Small intestine (tissue), 7 donors: ENCODE measurements around the gene OR2T10. TPM values are rescaled to one million over a fixed set of nuclear protein-coding genes. Genes with fewer than 3 reads are reported as not detected.

Experiments used
- DNase-seq, 2 donors: peaks; one replicate each; pipeline versions ENCODE4 v3.0.0 to v3.0.0-alpha.2; 2013
- FAIRE-seq: peaks from 2 replicates; lab custom pipeline; 2012; peaks lifted over from hg19 to GRCh38; lab: Jason Lieb, UNC
- H3K27ac ChIP-seq, 3 donors: one replicate each; pipeline ENCODE4 v1.5.1; 2013; ENCODE audit warnings: low read length in 2 of 3, mild to moderate bottlenecking in 2 of 3, control low read depth in 1 of 3, inconsistent platforms in 1 of 3, low read depth in 1 of 3, moderate library complexity in 1 of 3
- H3K27me3 ChIP-seq, 3 donors: one replicate each; pipeline ENCODE4 v1.6.1; 2013; ENCODE audit warnings: low read length in 3 of 3, inconsistent platforms in 1 of 3; ENCODE audit not compliant: control insufficient read depth in 3 of 3, insufficient read depth in 3 of 3
- H3K36me3 ChIP-seq, 3 donors: one replicate each; pipeline ENCODE4 v1.6.1; 2013; ENCODE audit warnings: low read length in 3 of 3, inconsistent platforms in 1 of 3, low read depth in 1 of 3, mild to moderate bottlenecking in 1 of 3, moderate library complexity in 1 of 3; ENCODE audit not compliant: control insufficient read depth in 3 of 3, insufficient read depth in 2 of 3
- H3K4me1 ChIP-seq, 3 donors: one replicate each; pipeline ENCODE4 v1.6.1; 2013; ENCODE audit warnings: low read length in 2 of 3, inconsistent platforms in 1 of 3, low read depth in 1 of 3, mild to moderate bottlenecking in 1 of 3, moderate library complexity in 1 of 3; ENCODE audit not compliant: control insufficient read depth in 3 of 3, insufficient read depth in 2 of 3
- H3K4me3 ChIP-seq, 3 donors: one replicate each; pipeline ENCODE4 v1.5.1; 2013; ENCODE audit warnings: low read length in 3 of 3, control low read depth in 1 of 3, inconsistent platforms in 1 of 3, low read depth in 1 of 3, mild to moderate bottlenecking in 1 of 3, moderate library complexity in 1 of 3
- H3K9me3 ChIP-seq, 2 donors: one replicate each; pipeline ENCODE4 v1.6.1; 2013; ENCODE audit warnings: low read depth in 1 of 2, low read length in 1 of 2; ENCODE audit not compliant: control insufficient read depth in 2 of 2, insufficient read depth in 1 of 2
- WGBS, 3 donors: extraction: QIAGEN DNeasy Blood & Tissue Kit; methylation state at CpG; one replicate each; pipeline ENCODE4 v1.1.7; 2013; 5-methylcytosine and 5-hydroxymethylcytosine counted together
- polyA plus RNA-seq, 4 donors: library from polyadenylated mRNA; stranded (reverse) in 3 of 4; unstranded in 1 of 4; fragments of 200-250 nt in 3 of 4; fragments of 120-200 nt in 1 of 4; gene quantifications; one replicate each; pipeline versions ENCODE4 v1.2.1 to v1.2.3, GENCODE V29; 2013
- donor health status: healthy with polysubstance abuse.
- donor health status: control.
- donor health status: control.
- donor health status: Bipolar disorder and iron deficiency.
- donor health status: healthy.

The OR2T10 gene
- polyA plus RNA-seq, 4 donors, result not detected

- no peaks in the 10 kb centered on the region for H3K4me1 ChIP-seq
- H3K9me3 ChIP-seq, result no peaks in the 10 kb centered on the region
- FAIRE-seq, result no peak
- H3K27me3 ChIP-seq, result no peaks in the 10 kb centered on the region
- no peak overlapping the region for H3K27ac ChIP-seq
- no peak overlapping the region for H3K4me3 ChIP-seq
- no peaks in the 10 kb centered on the region for H3K36me3 ChIP-seq
- DNase-seq, result no peak
- 71 to 77% (median 75%) methylated on average over 7 of the region's 7 CpGs for WGBS, 3 donors
These were observed 20.6 kb upstream of the OR2T10 start for GRCh38 chr1:248618119-248618518.

- Histone ChIP-seq H3K4me3 (no peak overlapping the region), H3K36me3 (no peaks in the 10 kb centered on the region), H3K9me3 (no peaks in the 10 kb centered on the region), H3K27ac (no peak overlapping the region), H3K4me1 (no peaks in the 10 kb centered on the region), H3K27me3 (no peaks in the 10 kb centered on the region)
- WGBS, 3 donors, result 54 to 74% (median 71%) methylated on average over 1 of the region's 1 CpG
- FAIRE-seq (no peak), DNase-seq (no peak)
These were observed 16.2 kb upstream of the OR2T10 start for GRCh38 chr1:248613742-248614141.

- no peaks in the 10 kb centered on the region for H3K27me3 ChIP-seq
- no peaks in the 10 kb centered on the region for H3K36me3 ChIP-seq
- H3K9me3 ChIP-seq, result no peaks in the 10 kb centered on the region
- no peaks in the 10 kb centered on the region for H3K4me1 ChIP-seq
- H3K4me3 ChIP-seq, result no peak overlapping the region
- FAIRE-seq, result no peak
- no peak overlapping the region for H3K27ac ChIP-seq
- no peak for DNase-seq
- 80 to 89% (median 81%) methylated on average over 4 of the region's 4 CpGs for WGBS, 3 donors
These were observed 14.4 kb upstream of the OR2T10 start for GRCh38 chr1:248611883-248612414.

GRCh38 chr1:248610301-248610700 is 12.8 kb upstream of the OR2T10 start:
- H3K27ac ChIP-seq, result no peak overlapping the region
- H3K9me3 ChIP-seq, result no peaks in the 10 kb centered on the region
- no peaks in the 10 kb centered on the region for H3K27me3 ChIP-seq
- 32 to 42% (median 40%) methylated on average over 3 of the region's 3 CpGs for WGBS, 3 donors
- DNase-seq (no peak), FAIRE-seq (no peak)
- H3K36me3 ChIP-seq, result no peaks in the 10 kb centered on the region
- H3K4me1 ChIP-seq, result no peaks in the 10 kb centered on the region
- H3K4me3 ChIP-seq, result no peak overlapping the region

GRCh38 chr1:248599396-248599795 is 1.9 kb upstream of the OR2T10 start:
- H3K27me3 ChIP-seq, result no peaks in the 10 kb centered on the region
- WGBS, 3 donors, result 70 to 72% (median 71%) methylated on average over 8 of the region's 8 CpGs
- FAIRE-seq, result no peak
- DNase-seq, result no peak
- no peaks in the 10 kb centered on the region for H3K4me1 ChIP-seq
- no peaks in the 10 kb centered on the region for H3K36me3 ChIP-seq
- no peak overlapping the region for H3K27ac ChIP-seq
- H3K9me3 ChIP-seq, result no peaks in the 10 kb centered on the region
- H3K4me3 ChIP-seq, result no peak overlapping the region

- Histone ChIP-seq H3K27ac (no peak overlapping the region), H3K4me1 (no peaks in the 10 kb centered on the region), H3K36me3 (no peaks in the 10 kb centered on the region), H3K9me3 (no peaks in the 10 kb centered on the region), H3K4me3 (no peak overlapping the region), H3K27me3 (no peaks in the 10 kb centered on the region)
- FAIRE-seq, result no peak
- DNase-seq, result no peak
- WGBS, 3 donors, result 33 to 76% (median 60%) methylated on average over 2 of the region's 2 CpGs
These were observed 885 bp downstream of the OR2T10 start for GRCh38 chr1:248596615-248597014.

GRCh38 chr1:248593226-248593625 is 4.3 kb downstream of the OR2T10 start:
- Histone ChIP-seq H3K27me3 (no peaks in the 10 kb centered on the region), H3K4me3 (no peak overlapping the region), H3K27ac (no peak overlapping the region), H3K36me3 (no peaks in the 10 kb centered on the region), H3K9me3 (no peaks in the 10 kb centered on the region), H3K4me1 (no peaks in the 10 kb centered on the region)
- FAIRE-seq (no peak), DNase-seq (no peak)
- 80 to 85% (median 84%) methylated on average over 5 of the region's 5 CpGs for WGBS, 3 donors

- no peaks in the 10 kb centered on the region for H3K36me3 ChIP-seq
These were observed 4.8 kb downstream of the OR2T10 start for GRCh38 chr1:248592655-248593054.

GRCh38 chr1:248590055-248590454 is 7.4 kb downstream of the OR2T10 start:
- 90 to 94% (median 94%) methylated on average over 17 of the region's 17 CpGs for WGBS, 3 donors
- Histone ChIP-seq H3K36me3 (no peaks in the 10 kb centered on the region), H3K27ac (no peak overlapping the region), H3K4me1 (no peaks in the 10 kb centered on the region), H3K27me3 (no peaks in the 10 kb centered on the region), H3K9me3 (no peaks in the 10 kb centered on the region), H3K4me3 (no peak overlapping the region)
- DNase-seq (no peak), FAIRE-seq (no peak)

More at GRCh38 chr1:248592655-248593054, 4.8 kb downstream of the OR2T10 start:
- H3K9me3 ChIP-seq, result no peaks in the 10 kb centered on the region
- WGBS, 3 donors, result 67 to 77% (median 71%) methylated on average over 1 of the region's 1 CpG
- no peak overlapping the region for H3K4me3 ChIP-seq
- no peak overlapping the region for H3K27ac ChIP-seq
- no peaks in the 10 kb centered on the region for H3K27me3 ChIP-seq
- DNase-seq, result no peak
- FAIRE-seq, result no peak
- H3K4me1 ChIP-seq, result no peaks in the 10 kb centered on the region
